NK-92 (cell line): Measurements from ENCODE around the gene CD44.

Source experiments
- DNase-seq: peaks from one replicate; lab custom pipeline; 2025; ENCODE audit not compliant: unreplicated experiment; lab: John Stamatoyannopoulos, UW

CD44 gene

GRCh38 chr11:35250621-35251020 lies 111.7 kb downstream of the CD44 start:
- no peak for DNase-seq

DNA sequence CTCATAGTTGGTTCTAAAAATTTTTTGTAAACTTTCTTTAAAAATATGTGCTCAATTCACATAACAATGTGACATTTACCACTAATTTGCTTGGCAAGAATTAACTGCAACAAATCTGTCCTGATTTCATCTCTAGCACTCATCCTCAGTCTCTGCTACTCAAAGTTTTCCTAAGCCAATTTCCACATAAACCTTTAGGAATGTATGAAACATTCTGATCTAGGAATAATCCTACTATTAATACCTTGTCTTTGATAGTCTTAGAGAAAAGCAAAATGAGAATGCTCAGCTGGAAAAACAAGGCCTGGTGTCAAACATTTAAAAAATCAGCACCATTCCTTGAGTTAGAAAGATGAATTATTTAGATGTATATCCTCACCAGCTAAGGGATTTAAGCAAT lies 114.3 kb downstream of the CD44 start:
- DNase-seq = no peak

GRCh38 chr11:35255514-35255913 lies 116.5 kb downstream of the CD44 start:
- DNase-seq = no peak

DNA sequence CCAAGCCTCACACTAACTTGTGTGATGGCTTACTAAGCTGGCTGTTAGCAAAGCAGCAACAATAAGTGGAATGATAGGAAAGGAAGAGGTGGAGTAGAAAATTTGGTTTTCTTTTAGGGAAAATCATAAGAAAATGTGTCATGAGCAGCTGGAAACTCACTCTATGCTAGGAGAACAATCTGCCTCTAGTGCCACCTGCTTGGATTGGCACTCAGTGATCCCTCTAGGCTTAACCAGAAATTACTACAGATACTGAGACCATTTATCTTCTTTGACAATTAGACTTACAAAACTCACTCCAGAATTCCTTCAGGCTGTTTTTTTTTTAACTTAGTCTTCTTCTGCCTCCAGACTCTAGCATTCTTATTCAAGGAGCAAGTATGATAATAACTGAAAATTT lies 117.3 kb downstream of the CD44 start:
- no peak for DNase-seq

- DNase-seq = no peak
Measured at GRCh38 chr11:35257281-35257680, 118.3 kb downstream of the CD44 start.

- no peak for DNase-seq
Measured at GRCh38 chr11:35259529-35259928, 120.6 kb downstream of the CD44 start.

DNA sequence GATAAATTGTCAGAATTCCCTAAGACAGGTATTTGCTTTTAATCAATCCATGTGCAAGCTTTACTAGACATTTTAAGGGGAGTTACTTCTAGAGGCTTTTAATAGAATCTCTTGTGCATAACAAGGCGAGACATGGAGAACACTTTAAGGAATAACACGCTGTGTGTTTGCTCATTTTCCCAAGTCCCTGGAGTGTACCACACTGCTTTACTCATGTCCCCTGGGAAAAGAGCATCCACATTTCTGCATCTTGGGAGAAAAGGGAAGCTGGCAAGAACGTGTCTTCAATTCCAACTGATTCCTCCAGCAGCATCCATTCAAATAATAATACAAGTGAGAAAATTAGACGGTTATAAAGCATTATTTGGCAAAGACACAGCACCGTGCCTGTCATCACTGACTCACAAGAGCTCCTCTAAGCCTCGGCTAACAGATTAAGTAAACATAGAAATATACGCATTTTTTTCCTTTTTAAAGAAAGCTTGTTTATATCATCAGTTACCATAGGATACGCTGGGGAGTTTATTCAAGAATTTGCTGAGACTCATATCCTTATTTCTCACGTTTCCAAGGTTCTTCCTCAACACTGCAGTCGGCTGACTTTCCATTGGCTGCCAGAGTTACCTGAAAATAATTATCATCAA lies 121.5 kb downstream of the CD44 start:
- no peak for DNase-seq

GRCh38 chr11:35261197-35261596 lies 122.2 kb downstream of the CD44 start:
- no peak for DNase-seq

DNA sequence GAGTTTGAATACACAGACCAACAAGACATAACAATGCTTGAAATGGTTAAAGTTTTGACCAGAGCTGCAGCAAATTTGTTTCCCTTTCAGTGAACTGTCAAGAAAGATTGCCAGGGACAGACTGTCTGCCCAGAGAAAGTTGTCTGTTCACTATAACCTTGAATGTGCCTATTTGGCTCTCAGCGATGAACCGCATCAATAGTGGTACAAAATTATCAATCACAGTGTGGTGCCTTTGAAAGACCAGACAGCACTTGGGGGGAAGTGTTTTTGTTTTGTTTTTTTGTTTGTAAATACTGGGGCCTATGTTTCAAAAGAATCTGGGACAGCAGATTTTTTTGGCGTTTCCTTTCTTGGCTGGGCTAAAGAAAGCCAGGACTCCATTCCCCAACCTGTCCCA lies 123.1 kb downstream of the CD44 start:
- DNase-seq = no peak

- DNase-seq = no peak
Measured at GRCh38 chr11:35262735-35263134, 123.8 kb downstream of the CD44 start.

DNA sequence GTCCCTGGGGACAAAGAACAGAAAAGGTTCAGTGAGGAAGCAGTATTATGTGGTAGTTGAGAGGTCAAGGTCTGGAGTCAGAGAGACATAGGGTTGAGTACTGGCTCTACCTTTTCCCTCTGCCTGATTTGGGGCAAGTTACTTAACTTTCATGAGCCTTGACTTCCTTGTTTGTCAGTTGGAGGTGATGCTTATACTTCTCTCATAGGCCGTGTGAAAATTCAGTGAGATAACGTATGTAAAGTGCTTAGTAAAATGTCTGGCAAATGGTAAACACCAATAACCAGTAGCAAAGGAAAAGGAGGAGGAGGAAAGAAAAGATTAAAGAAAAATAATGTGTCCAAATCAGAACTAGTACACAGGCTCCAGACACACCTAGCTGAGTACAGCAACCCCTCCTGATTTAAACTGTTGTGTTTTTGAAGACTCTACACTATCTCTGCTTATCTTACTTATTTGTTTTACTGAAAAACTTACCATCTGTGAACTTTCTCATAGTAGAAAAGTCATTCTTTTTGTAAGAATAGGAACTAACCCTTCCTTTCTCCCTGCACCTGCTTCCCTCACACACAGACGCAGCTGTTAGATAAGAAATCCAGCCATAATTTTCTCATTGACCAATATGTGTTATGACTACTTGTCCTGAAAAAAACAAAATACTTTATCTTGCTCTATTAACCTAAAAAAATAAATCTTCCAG lies 126.9 kb downstream of the CD44 start:
- DNase-seq = no peak

GRCh38 chr11:35267504-35267903 lies 128.5 kb downstream of the CD44 start:
- DNase-seq = no peak

DNA sequence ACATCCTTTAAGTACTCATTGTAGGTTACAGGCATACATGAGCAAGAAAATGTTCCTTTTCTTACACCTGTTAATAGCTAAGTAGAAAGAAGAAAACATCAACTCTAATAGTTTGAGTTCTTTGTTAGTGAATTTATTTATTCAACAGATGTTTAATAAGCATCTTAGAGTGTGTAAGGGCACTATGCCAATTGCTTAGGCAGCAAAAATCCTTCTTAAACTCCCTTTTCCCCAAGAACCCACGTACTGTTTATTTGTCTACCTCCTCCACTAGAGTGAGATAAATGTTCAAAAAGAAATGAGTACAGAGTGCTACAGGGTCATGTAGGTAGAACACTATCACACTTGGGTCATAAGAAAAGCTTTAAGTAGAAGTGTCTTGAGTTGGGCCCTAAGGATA lies 131.4 kb downstream of the CD44 start:
- no peak for DNase-seq

DNA sequence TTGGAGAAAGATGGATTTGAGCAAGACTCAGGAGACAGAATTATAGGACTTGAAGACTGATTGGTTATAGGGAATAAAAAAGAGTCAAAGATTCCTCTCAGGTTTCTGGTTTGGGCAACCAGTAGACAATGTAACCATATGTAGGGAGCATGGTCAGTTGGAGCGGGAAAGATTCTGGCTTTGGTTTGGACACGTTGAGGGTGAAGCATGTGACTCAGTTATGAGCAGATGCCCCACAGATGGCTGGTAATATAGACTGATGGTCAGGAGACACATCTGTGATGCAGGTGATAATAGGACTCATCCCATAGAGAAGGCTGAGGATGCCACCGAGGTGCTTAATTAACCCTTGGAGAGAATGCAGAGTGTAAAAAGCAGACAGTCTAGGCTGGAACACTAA lies 132.1 kb downstream of the CD44 start:
- DNase-seq = no peak

DNA sequence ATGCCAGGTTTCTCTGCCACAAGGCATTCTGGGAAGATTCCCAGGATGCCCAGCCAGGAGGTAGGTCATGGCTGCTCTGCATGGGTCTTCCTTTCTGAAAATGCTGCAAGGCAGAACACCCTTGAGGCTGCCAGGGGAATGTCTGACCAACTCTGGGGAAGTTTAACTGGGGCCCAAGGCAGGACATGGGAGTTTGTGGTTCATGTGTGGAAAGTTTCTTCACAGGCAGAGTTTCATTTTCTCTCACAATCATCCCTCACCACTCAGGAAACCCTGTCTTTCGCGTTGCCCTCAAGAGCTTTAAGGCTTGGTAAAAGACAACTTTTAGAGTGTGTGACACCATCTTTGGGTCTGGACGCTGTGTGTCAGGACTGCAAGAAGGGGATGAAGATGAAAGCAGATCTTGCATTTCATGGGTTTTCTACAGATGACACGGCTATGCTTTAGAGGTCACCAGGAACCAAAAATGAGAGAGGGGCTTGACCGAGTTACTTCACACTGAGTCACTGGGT lies 133.5 kb downstream of the CD44 start:
- no peak for DNase-seq

DNA sequence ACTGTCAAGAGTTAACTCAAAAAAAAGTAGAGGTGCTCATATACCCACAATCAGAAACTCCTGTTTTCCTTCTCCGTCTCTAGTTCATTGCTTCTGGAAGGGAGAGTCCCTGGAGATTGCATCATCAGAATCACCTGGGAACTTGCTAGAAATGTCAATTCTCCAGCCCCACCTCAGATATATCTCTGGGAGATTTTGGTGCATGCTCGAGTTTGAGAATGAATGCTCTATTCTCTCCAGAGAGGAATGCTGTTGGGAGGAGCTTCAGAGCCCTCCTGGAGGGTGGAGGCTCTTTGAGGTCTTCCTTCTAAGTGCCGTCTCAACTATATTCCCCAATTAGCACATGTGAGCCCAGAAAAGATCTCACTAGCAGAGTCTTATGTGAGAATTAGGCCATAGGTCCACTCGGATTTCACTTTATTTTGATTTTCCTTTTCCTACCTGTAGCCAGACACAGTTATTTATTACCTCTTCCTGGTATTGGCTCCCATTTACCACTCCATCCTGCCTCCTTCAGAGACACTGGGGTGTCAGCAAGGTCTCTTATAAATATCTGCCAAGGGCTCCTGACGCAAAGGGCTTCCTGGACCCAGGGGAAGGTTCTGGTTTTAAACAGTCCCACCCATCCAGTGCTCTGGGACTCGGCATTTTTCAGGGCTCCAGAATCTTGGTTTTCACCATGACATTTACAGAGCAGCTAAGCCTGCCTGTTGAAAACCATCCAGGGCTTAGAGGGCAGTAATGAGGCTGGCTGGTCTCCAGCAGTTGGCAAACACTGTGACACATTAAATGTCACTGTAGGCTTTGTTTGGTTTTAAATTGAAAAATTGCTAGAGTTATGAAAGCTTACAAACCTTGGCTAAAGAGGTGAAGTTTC lies 136.2 kb downstream of the CD44 start:
- DNase-seq = no peak

DNA sequence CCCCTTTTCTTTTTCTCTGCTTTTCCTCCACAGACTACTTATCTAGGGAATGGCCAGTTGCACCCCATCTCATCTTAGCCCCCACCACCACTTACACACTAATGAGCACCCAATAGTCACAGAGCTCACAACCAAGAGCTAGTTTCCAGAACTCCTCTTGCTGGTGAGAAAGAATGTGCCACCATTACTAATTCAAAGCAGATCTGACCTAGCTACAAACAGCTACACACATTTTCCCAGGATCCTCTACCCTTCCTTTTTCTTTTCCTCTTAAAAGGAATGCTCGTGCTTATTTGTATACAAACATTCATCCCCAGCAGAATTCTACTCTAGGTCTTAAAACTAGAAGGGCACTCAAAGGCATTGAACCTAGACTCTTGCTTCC lies 136.8 kb downstream of the CD44 start:
- no peak for DNase-seq

GRCh38 chr11:35276396-35277145 lies 137.6 kb downstream of the CD44 start:
- DNase-seq = no peak

DNA sequence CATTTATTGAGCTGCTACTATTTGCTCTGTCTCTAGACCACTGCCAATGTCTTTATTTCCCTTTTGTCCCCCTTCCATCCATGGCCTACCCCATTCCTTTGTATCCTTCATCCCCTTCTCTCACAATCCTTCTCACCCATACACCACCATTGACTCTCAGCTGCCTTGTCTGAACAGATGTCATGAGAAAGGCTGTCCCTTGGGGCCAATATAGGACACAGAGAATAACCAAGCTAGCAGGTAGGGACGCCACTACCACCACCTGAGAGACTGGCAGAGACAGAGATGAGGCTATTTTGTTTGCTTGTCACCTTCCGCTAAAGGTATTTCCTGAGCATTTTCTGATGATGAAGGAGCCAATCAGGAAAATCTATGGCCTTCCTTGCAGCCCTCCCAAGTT lies 138.9 kb downstream of the CD44 start:
- no peak for DNase-seq

GRCh38 chr11:35280727-35281126 lies 141.8 kb downstream of the CD44 start:
- DNase-seq = no peak

GRCh38 chr11:35281169-35281688 lies 142.3 kb downstream of the CD44 start:
- no peak for DNase-seq
